Measurements from ENCODE around the gene SEMG2.

Gene SEMG2

GRCh38 chr20:45221076-45221475 is at the start of gene SEMG2:
Gene SEMG2 (plus strand): TSS chr20:45221373. CDS start chr20:45221390, 17 bp downstream.
- DNase-seq: no peak

- DNase-seq: no peak
These were observed 47.7 kb upstream of the SEMG2 start for GRCh38 chr20:45173522-45173921.

- no peak for DNase-seq
These were observed 46.5 kb upstream of the SEMG2 start, which contains the start of gene PI3 for GRCh38 chr20:45174434-45175364. Gene PI3 (plus strand): TSS chr20:45174902. CDS start chr20:45174923, 21 bp downstream.

- peak; percentile 46 for DNase-seq
These were observed 44.5 kb upstream of the SEMG2 start for GRCh38 chr20:45176526-45177267.

GRCh38 chr20:45179166-45179565 is 42.0 kb upstream of the SEMG2 start:
- no peak for DNase-seq

- no peak for DNase-seq
These were observed 39.5 kb upstream of the SEMG2 start for GRCh38 chr20:45181639-45182038.

- DNase-seq: no peak
These were observed 38.1 kb upstream of the SEMG2 start for GRCh38 chr20:45183084-45183483.

GRCh38 chr20:45187693-45188092 is 33.5 kb upstream of the SEMG2 start:
- no peak for DNase-seq

GRCh38 chr20:45189067-45189609 is 32.0 kb upstream of the SEMG2 start:
- no peak for DNase-seq

GRCh38 chr20:45189861-45190260 is 31.3 kb upstream of the SEMG2 start:
- DNase-seq: no peak

GRCh38 chr20:45191926-45192325 is 29.2 kb upstream of the SEMG2 start:
- DNase-seq: no peak

- DNase-seq: no peak
These were observed 27.8 kb upstream of the SEMG2 start for GRCh38 chr20:45193331-45193730.

- no peak for DNase-seq
These were observed 14.4 kb upstream of the SEMG2 start, which contains the start of gene SEMG1 for GRCh38 chr20:45206725-45207124. Gene SEMG1 (plus strand): TSS chr20:45207033. CDS start chr20:45207054, 21 bp downstream.

- DNase-seq: no peak
These were observed 11.2 kb upstream of the SEMG2 start for GRCh38 chr20:45209924-45210323.

- no peak for DNase-seq
These were observed 9.4 kb upstream of the SEMG2 start for GRCh38 chr20:45211569-45212474.

GRCh38 chr20:45212836-45213235 is 8.3 kb upstream of the SEMG2 start:
- DNase-seq: no peak

- no peak for DNase-seq
These were observed 3.0 kb upstream of the SEMG2 start for GRCh38 chr20:45218124-45218523.

- no peak for DNase-seq
These were observed 2.5 kb upstream of the SEMG2 start for GRCh38 chr20:45218636-45219035.

- no peak for DNase-seq
These were observed 2.0 kb downstream of the SEMG2 start for GRCh38 chr20:45223136-45223535.

GRCh38 chr20:45226287-45226686 is 5.1 kb downstream of the SEMG2 start:
- no peak for DNase-seq

- DNase-seq: peak; percentile 1
These were observed 8.3 kb downstream of the SEMG2 start for GRCh38 chr20:45229264-45230056.
